OCI-LY3 (cell line): Measurements from ENCODE around the gene TCAF1.

ENCODE experiments used
- H2AFZ ChIP-seq: fragments of 200-600, 300-600 bp; shearing (Covaris generic); 2 replicates; pipeline ENCODE4 v1.6.0; 2014; ENCODE audit warnings: antibody characterized with exemption, low read depth, low read length
- H3K27ac ChIP-seq: fragments of 200-600, 300-600 bp; sonication (generic); 2 replicates; pipeline ENCODE4 v1.5.1; 2014; ENCODE audit warnings: mild to moderate bottlenecking, low read length, moderate library complexity, mixed read lengths
- H3K27me3 ChIP-seq: fragments of 200-600, 300-600 bp; sonication (generic); 2 replicates; pipeline ENCODE4 v1.6.1; 2014; ENCODE audit warnings: low read depth, low read length, mixed read lengths
- H3K36me3 ChIP-seq: fragments of 200-600, 300-600 bp; sonication (generic); replicated peaks from 2 replicates; pipeline ENCODE3; 2014; ENCODE audit warnings: low read depth, low read length, mixed read lengths
- H3K4me1 ChIP-seq: fragments of 300-600, 200-600 bp; sonication (generic); 2 replicates; pipeline ENCODE4 v1.6.1; 2014; ENCODE audit warnings: low read length, mixed read lengths
- H3K4me2 ChIP-seq: fragments of 200-600, 300-600 bp; sonication (generic); 2 replicates; pipeline ENCODE4 v1.6.1; 2014; ENCODE audit warnings: low read length, mixed read lengths
- H3K4me3 ChIP-seq: fragments of 300-600, 200-600 bp; sonication (generic); 2 replicates; pipeline ENCODE4 v1.5.1; 2014; ENCODE audit warnings: antibody characterized with exemption, mild to moderate bottlenecking, low read length, moderate library complexity
- H3K79me2 ChIP-seq: fragments of 300-600, 200-600 bp; shearing (Covaris generic); 2 replicates; pipeline ENCODE4 v1.6.1; 2014; ENCODE audit warnings: mild to moderate bottlenecking, low read length, mixed read lengths
- H3K9ac ChIP-seq: fragments of 300-600, 200-600 bp; shearing (Covaris generic); 2 replicates; pipeline ENCODE4 v1.6.0; 2014; ENCODE audit warnings: mild to moderate bottlenecking, low read length, moderate library complexity
- H3K9me3 ChIP-seq: fragments of 200-600, 300-600 bp; shearing (Covaris generic); 2 replicates; pipeline ENCODE4 v1.6.1; 2014; ENCODE audit warnings: low read length, mixed read lengths; ENCODE audit not compliant: insufficient read depth
- H4K20me1 ChIP-seq: fragments of 200-600, 300-600 bp; sonication (generic); 2 replicates; pipeline ENCODE4 v1.6.1; 2016; ENCODE audit warnings: low read length, mixed read lengths; ENCODE audit not compliant: insufficient read depth
- CTCF ChIP-seq: fragments of 200-600, 300-600 bp; sonication (generic); IDR thresholded peaks from 2 replicates; pipeline ENCODE4 v1.5.1; 2014; ENCODE audit warnings: antibody characterized with exemption, low read length, low read depth
- EZH2phosphoT487 ChIP-seq: fragments of 200-600 bp; shearing (Covaris generic); IDR thresholded peaks from 2 replicates; pipeline ENCODE4 v1.6.1; 2018; ENCODE audit warnings: antibody characterized with exemption, mixed run types, low read depth

The TCAF1 gene

GRCh38 chr7:143892527-143893300 lies 9.3 kb downstream of the TCAF1 start:
- Histone ChIP-seq H3K79me2 (peaks cover 2% of the 10 kb centered on the region; the same call in 1 of the 2 replicates), H3K4me2 (peak overlapping the region; percentile 51), H3K4me1 (peaks cover 12% of the 10 kb centered on the region), H3K27ac (no peak overlapping the region), H3K36me3 (peaks cover 13% of the 10 kb centered on the region), H3K4me3 (peak overlapping the region; percentile 46), H4K20me1 (no peaks in the 10 kb centered on the region), H3K9me3 (no peaks in the 10 kb centered on the region), H3K27me3 (no peaks in the 10 kb centered on the region), H2AFZ (no peak overlapping the region), H3K9ac (no peak overlapping the region)
- TF ChIP-seq EZH2phosphoT487 (no peak), CTCF (peak; percentile 72)

- H3K9ac ChIP-seq: no peak overlapping the region
- H3K9me3 ChIP-seq: no peaks in the 10 kb centered on the region
- H3K27me3 ChIP-seq: no peaks in the 10 kb centered on the region
- no peaks in the 10 kb centered on the region for H4K20me1 ChIP-seq
- peaks cover 2% of the 10 kb centered on the region; the same call in 1 of the 2 replicates for H3K79me2 ChIP-seq
- no peak overlapping the region for H3K27ac ChIP-seq
- H2AFZ ChIP-seq: no peak overlapping the region
- no peak overlapping the region for H3K4me2 ChIP-seq
- H3K4me1 ChIP-seq: peaks cover 20% of the 10 kb centered on the region
- H3K4me3 ChIP-seq: no peak overlapping the region
- no peak for TF ChIP-seq CTCF
- TF ChIP-seq EZH2phosphoT487: no peak
- H3K36me3 ChIP-seq: peaks cover 13% of the 10 kb centered on the region
Measured at GRCh38 chr7:143891457-143891856, 10.5 kb downstream of the TCAF1 start.

- Histone ChIP-seq H3K4me1 (peaks cover 28% of the 10 kb centered on the region), H3K9ac (no peak overlapping the region), H3K27me3 (no peaks in the 10 kb centered on the region), H3K27ac (no peak overlapping the region), H3K9me3 (no peaks in the 10 kb centered on the region), H3K36me3 (peaks cover 13% of the 10 kb centered on the region), H3K4me3 (no peak overlapping the region), H2AFZ (no peak overlapping the region), H3K4me2 (no peak overlapping the region), H3K79me2 (peaks cover 2% of the 10 kb centered on the region; the same call in 1 of the 2 replicates), H4K20me1 (no peaks in the 10 kb centered on the region)
- TF ChIP-seq CTCF: no peak
- TF ChIP-seq EZH2phosphoT487: no peak
Measured at GRCh38 chr7:143890558-143890957, 11.4 kb downstream of the TCAF1 start.

GRCh38 chr7:143889068-143889467 lies 12.9 kb downstream of the TCAF1 start:
- Histone ChIP-seq H3K27me3 (no peaks in the 10 kb centered on the region), H3K4me3 (no peak overlapping the region), H3K27ac (no peak overlapping the region), H3K4me1 (peaks cover 28% of the 10 kb centered on the region), H3K9ac (no peak overlapping the region), H4K20me1 (no peaks in the 10 kb centered on the region), H3K36me3 (peaks cover 13% of the 10 kb centered on the region), H3K4me2 (no peak overlapping the region), H2AFZ (no peak overlapping the region), H3K9me3 (no peaks in the 10 kb centered on the region), H3K79me2 (peaks cover 2% of the 10 kb centered on the region; the same call in 1 of the 2 replicates)
- TF ChIP-seq EZH2phosphoT487 (no peak), CTCF (no peak)
